NCI-H146 treated with DMSO at 0.1 percent for 48 hours (cell line): Measurements from ENCODE around the gene ABLIM1.

Source experiments
- DNase-seq: peaks from one replicate; lab custom pipeline; 2025; ENCODE audit not compliant: unreplicated experiment; lab: John Stamatoyannopoulos, UW

ABLIM1 gene

DNA sequence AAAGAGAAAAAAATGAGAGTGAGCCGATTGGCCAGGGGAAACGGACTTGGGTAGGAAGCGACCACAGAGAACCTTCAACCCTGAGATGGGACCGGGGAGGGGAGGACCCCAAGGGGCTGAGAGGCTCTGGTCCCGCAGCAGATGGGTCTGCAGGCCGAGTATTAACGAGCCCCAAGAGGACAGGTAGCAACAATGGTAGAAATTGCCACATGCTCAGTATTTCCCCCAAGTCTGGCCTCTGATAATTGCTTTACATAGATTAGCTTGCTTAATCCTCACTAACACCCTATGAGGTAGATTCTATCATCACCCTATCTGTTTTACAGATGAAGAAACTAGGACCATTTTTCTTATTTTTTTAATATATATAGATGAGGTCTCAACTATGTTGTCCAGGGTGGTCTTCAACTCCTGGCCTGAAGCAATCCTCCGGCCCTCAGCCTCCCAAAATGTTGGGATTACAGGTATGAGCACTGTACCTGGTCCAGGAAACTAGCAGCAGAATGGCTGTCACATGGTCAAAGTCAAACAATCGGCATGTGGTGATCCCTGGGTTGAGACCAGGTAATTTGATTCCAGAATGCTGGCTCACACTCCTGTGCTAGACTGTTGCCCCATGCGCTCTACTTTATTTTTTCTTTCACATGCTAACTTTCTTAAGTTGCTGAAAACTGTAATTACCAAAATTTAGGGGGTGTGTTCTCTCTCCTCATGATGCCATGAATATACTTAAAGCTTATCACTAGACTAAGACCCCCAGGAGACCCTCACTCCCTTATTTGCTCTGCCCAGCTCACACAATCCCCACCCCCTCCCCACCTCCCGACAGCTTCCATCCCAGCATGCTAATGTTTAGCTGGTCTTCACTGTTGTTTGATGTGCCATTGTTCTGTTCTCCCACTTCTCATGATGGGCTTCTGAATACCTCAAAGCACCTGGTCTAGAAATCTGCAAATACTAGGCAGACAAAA lies 185.9 kb downstream of the ABLIM1 start:
- DNase-seq = peak; percentile 83

DNA sequence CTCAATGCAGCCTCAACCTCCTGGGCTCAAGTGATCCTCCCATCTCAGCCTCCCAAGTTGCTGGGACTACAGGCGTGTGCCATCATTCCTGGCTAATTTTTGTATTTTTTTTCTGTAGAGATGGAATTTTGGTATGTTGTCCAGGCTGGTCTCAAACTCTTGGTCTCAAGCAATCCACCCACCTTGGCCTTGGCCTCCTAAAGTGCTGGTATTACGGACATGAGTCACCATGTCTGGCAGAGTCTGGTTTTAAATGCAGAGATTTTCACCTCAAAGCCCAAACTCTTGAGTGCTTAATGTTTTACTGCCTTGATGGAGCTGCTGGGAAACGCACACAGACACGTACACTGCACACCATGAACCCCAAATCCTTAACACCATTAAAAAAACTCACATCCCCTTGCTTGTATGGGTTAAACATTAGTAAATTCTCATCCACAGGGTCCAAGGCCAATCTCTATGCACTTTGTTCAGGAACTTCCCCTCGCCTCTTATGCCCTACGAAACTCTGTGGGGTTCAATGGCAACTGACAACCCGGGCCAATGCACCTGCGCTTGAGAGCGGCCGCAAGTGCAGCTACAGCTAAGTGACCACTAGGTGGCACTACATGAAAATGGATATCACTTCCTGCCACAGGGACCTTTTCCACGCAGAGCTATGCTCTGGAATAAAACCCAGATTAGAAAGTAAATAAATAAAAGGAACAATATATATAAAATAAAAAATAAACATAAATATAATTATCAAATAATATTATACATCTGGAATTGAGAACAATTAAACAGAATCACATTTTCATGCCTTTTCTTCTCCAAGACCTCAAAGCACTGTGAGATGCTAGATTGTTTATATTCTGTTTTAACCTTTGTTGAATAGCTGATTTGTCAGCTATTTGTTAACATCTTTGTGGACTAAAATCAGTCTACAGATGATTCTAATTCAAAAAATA lies 186.8 kb downstream of the ABLIM1 start:
- peak; percentile 65 for DNase-seq

DNA sequence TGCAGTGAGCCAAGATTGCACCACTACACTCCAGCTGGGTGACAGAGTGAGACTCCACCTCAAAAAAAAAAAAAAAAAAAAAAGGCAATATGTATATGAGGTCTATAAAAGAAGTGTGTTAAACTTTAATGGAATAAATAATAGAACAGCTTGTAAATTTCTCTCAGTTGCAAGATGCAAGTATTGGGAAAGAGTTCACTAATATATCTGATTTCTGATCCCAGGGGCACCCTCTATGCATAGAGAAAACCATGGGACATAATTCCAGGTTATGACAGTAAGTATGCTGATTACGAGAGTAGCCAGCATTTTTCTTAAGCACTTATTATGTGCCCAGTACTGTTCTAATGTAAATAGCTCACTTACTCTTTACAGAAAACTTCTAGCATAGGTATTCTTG lies 187.7 kb downstream of the ABLIM1 start:
- DNase-seq = no peak

DNA sequence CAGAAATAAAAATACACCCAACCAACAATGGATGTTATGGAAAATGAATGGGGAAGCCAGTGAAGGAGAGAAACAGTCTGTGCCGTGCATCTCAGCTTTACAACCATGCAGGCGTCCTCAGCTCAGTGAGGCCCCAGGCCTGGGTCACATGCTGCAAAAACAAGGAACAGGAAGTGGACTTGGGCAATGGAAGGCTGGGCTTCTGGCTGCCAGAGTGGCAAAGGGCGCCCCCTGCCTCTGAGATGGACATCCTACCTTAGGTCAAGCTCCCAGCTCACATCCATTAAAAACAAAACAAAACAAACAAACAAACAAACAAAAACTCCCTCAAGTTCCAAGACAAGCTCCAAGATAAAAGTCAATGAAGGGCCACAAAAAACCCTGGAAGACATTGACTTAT lies 199.1 kb downstream of the ABLIM1 start:
- peak; percentile 4 for DNase-seq

DNA sequence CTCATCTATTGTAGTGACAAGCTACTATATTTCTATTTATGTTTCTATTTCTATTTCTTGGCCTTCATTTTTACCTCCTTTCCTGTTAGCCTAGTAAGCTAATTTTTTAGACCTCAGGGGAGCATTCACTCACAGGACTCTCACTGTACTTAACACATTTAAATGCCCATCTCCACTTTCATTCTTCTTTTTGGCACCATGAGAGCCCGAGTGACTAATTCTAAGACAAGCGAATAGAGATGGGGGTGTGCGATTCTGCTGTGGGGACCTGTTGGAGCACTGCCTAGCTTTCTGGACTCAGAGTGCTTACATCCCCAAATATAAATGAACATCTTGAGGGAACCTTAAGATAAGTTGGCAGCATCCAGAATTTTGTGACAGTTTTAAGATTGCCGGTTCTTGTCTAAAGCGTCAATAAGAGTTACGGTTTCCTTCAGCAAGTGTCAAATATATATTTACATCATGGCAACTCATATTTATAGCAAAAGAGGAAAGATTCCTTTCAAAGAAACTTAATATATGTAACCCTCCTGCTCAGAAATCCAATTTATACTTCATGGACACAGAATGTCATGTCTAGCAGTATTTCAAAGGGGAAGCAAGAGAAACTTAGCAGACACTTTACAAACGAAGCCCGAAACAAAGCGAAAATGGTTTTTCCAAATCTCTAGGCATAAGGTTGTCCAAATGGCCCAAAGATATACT lies 199.7 kb downstream of the ABLIM1 start:
- DNase-seq = no peak

DNA sequence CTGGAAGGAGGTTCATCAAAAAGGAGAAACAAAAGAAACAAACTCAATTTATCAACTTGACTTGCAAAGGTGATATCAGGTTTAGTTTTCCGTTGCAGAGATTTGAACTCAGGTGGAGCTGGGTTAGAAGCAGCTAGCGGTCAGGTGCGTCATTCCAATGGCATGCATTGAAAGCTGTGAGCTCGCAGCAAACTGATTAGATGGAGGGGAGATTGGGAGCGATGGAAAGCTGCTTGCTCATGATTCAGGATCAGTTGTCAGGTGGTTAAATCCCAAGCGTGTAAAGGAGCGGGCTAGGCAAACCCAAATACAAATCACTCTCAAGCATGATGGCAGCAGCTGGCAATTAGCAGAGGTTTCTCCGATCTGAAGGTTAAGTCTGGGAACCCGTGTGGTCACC lies 204.5 kb downstream of the ABLIM1 start:
- DNase-seq = no peak

DNA sequence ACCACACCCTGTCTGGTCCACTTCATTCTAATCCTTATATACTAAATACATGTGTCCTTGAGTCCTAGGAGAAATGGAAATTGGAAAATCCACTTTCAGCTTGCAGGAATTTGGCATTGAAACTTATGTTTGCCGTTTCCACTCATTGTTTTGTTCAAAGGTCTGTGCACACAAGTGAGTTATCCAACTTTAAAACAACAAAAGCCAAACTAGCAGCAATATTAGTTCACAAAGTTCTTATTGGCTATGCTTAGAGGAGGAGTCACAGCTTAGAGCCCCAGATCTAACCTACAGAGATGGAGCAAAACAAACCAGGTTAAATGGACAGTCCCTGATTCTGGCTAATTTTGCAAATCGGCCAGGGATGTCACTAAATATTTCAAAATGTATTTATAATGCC lies 209.2 kb downstream of the ABLIM1 start:
- no peak for DNase-seq

DNA sequence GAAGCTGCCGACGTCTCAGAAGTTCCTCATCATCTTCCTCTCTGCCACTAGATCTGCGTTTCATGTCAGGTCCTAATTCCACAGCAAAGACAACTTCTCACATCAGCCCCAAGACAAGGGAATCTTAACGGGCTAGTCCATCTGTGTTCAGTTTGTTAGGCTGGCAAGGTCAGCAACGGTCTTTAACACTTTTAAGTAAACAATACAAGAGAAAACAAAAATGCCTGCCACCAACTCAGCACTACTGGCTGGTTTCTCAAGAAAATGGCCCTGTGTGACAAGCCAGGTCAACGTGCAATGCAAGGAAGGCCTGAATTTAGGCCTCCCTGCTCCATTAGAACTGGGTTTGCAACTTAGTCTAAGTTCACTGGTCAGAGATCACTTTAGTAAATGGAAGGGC lies 212.7 kb downstream of the ABLIM1 start:
- DNase-seq = no peak

DNA sequence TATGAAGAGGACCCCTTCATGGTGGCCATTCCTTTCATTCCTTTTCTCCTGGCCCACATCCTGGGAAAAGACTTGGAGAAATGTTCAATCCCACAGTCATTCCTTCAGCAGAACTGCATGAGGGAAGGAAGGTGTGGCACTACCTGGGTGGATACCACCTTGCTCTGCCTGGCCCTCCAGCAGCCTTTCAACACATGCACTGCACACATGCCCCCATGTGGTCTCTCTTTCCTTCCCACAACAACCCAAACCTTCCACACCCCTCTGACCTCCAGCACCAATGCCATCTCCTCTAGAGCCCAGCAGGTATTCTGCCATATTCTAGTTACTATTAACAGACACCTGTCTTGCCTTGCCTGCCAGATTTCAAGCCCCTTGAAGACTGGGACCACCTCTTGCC lies 213.3 kb downstream of the ABLIM1 start:
- no peak for DNase-seq

DNA sequence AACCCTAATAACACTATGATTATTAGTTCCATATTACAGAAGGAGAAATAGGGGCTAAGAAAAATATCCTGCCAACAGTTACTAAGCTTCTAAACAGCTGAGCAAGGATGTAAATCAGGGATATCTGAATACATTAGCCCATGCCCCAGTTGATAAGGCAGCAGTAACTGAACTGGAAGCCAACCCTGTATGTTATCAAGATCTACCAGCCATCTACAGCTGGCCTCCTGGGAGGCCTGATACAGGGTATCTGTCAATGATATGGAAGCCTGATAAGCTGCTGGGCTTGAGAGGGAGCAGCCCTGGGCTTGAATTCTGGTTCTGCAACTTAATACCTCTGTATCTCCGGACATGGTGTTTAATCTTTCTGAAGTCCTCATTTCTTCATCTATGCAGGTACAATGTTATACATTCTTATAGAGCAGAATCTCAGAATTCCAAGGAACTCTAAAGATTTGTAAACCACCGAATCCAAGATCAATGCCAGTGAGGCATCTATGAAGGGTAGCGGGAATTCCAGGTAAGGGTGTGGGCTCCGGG lies 215.9 kb downstream of the ABLIM1 start:
- no peak for DNase-seq

DNA sequence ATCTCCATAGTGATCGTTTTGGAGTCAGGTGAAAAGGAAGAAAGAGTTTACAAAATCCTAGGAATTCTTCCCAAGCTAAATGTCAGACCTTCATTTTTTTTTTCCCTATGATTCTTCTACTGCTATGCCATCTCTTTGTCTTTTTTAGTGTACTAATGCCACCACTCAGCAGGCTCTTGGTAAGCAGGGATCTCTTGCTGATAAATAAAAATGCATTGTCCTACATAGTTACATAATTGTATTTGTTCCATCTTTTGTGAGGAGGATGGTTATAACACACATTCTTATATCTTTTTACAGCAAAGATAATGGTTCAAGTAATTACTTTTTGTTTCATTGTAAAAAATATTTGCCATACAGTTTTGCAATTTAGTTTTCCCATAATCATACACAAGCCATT lies 217.0 kb downstream of the ABLIM1 start:
- no peak for DNase-seq

DNA sequence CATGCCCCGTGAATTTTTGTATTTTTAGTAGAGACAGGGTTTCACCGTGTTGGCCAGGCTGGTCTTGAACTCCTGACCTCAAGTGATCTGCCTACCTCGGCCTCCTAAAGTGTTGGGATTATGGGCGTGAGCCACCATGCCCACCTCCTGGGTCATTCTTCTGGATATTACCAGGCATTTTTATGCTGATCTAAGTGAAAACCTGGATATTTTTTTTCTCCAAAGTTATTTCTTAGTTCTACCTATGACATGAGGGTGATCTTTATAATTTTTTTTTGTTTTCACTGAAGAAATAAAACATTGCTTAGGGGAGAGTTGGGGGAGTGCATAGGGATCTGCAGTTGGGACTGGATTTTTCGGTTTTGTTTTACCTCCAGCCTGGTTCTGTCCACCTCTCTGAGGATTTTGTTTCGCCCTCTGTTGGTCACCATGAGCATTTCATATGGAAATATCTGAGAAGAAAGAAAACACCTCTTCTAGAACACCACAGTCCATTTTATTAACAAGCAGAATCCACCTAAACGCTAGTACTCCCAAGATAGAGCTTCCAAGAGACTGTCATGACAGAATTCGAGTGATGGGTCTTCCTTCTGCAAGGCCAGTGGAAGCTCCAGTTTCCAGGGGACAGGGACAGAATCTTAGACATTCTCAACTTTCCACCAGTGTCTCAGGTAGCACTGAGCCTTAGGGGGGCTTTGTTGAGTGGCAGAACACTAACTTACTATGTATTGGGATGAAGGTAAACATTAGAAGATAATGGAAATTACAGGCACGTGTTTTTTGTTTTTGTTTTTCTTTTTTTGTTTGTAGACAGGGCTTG lies 220.4 kb downstream of the ABLIM1 start:
- DNase-seq = no peak

DNA sequence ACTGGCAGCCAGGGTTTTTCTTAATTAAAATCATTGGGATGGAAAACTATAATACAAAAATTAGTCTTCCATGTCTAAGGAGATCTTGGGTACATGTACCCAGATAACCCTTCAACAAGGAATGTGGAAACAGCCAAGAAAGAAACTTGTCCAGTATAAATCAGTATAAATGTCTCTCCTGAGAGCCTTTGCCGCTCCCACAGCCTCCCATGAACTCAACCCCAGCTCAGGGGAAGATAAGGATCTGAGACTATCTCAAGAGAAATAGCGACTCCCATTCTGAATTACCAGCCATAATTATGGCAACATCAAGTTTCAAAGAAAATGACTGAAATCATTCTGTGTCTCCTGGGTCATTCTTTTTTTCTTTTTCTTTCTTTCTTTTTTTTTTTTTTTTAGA lies 221.1 kb downstream of the ABLIM1 start:
- no peak for DNase-seq

DNA sequence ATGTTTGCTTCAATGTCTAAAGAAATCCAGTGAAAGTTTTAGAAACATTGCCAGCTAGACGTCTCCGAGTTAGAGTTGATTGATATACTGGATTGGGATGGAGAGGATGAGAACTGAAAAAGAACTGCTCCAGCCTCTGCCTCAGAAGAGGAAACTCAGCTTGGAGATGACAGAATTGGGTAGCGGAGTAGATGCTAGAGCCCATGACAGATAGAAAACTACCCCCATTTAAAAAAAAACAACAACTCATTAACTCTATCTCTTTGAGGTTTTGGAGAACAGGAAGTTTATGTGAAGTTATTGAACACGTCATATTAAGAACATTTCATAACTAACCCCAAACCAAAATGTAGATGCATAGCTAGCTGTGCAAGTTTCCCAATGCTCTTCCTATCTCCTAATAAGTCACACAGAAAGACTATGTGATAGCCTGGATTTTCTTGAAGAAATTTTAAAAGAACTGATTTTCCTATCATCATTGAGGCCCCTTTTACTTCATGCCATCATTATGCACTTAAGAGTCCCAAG lies 225.4 kb downstream of the ABLIM1 start:
- no peak for DNase-seq

DNA sequence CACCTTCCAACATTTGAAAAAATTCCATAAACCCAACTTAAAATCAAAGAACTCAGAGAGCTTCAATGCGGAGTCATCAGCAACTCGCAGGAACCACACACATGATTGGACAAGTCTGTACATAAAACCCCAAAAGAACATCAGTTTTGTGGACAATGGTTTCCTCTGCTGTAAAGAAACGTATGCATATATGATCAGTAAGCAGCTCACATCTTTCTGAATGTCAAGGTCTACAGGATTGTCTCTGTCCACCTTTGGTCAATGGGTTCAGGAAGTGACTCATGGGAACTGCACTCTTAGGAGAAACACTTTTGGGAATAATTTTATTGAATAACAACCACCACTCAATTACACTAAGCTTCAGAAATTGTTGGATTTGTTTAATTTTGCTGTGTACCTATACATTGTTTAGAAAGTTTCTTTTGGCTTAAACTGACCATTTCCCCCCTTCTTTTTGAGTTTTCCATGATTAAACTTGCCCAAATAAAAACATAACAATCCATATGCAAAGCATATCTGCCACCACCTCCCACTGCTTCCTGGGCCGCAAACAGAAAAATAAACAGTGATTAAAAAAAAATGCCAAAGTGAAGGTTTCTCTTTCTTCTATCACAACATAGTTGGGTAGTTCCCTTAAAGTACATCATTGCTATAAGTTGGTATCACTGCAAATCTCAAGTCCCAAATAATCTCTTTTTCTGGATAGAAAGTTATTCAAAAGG lies 226.5 kb downstream of the ABLIM1 start:
- DNase-seq = no peak

DNA sequence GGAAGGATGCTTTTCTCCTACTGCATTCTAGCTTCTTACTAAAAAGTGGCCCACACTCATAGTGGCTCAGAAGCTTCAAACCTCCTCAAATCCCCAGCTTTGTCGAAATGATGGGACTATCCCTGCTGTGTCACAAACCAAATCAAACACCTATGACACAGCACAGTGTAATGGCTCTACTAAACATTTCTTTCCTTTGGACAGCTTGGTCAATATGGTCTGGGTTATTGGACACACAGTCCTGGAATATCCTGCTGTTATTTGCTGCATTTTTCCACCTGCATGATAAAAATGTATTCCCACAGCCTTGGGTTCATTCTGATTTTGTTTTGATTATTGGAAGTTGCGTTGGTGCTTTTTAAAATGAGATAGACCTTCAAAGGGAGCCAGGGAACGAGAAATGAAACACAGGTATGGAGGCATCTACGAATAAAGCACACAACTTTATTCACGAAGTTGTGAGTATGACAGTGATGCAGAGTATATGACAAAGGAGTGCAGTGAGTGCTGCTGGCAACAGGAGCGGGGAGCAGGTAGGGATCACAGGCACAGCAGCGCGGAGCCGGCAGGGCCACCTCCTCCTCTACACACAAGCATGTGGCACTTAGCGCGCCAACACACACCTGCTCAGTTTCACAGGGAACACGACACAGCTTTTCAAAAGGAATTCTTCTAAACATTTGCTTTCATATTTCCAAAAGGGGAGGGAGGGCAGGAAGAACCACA lies 227.2 kb downstream of the ABLIM1 start:
- no peak for DNase-seq

DNA sequence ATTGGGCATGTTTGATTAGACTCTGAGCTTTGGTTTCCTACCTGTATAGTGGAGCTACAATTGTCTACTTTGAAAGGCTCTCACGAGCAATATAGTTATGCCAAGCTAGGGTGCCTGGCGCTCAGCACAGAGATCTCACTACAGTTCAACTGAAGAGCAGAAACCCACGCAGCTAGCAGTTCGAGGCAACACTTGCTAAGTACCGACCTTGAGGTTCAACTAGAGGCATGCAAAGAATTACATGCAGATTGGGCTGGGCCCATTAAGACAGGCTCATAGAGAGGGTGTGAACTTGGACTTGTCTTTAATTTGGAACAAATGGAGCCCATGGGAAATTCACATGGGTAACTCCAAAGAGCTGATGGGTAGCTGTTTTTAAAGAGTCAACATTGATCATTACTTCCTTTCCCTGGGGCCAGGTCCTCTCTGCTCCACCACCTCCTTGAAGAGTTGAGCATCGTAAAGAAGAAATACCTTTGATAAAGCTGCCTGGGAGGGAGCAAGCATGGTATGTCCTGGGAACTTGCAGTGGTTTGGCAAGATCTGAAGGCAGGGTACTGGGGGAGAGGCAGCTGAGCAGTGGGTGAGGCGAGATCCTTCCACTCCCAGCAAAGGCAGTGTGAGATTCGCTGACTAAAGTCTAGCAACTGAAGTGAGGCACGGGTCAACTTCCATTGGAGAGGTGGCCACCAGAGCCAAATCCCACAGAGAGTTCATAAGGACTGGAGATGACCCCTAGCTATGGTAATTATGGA lies 228.3 kb downstream of the ABLIM1 start:
- no peak for DNase-seq
